AG10803 (cell line): ENCODE measurements around the gene ITPKA.

Experiments
- DNase-seq: peaks from one replicate; pipeline ENCODE4 v3.0.0; 2010; ENCODE audit warnings: low read depth
- H3K4me3 ChIP-seq: 2 replicates; pipeline ENCODE4 v1.5.1; 2011; ENCODE audit warnings: mild to moderate bottlenecking, low read length, control low read depth
- CTCF ChIP-seq: conservative IDR thresholded peaks from 2 replicates; pipeline ENCODE4 v1.5.1; 2011; ENCODE audit warnings: mild to moderate bottlenecking, low read length, control low read depth, inconsistent platforms

The ITPKA gene

DNA sequence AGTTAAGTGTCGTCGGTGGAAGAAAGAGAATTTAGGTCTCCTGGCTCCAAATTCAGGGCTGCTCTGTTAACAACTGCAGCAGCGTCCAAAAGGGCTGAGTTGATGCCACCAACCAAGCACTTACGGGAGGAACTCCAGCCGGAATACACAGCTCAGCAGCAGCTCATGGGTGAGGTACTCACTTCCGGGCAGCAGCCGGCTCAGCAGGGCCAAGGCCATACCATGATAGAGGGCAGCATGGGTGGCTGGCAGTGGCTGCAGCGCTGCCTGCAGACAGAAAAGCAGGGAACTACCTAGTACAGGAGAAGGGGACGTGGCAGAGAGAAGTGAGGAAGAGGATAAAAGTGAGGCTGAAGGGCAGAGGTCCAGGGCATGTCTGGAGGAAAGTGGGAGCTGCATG lies 27.9 kb downstream of the ITPKA start:
- DNase-seq = no peak
- no peak for TF ChIP-seq CTCF
- H3K4me3 ChIP-seq = no peak overlapping the region

DNA sequence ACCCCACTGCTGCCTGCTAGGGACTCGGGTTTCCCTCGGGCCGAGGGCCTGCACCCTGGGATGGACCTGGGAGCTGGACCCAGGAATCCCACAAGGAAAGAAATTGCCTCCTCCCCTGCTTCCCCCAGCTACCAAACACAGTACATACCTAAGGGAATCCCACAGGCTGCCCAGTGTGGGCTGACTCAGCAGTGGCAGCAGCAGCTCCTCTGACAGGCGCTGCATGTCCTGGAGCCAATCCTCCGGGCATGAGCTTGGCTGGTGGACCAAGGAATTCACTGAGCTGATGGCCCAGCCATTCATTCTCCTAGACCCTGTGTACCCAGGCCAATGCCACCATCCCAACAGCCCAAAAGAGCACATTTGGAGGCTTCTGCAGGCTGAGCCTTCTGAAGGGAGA lies 29.4 kb downstream of the ITPKA start:
- no peak overlapping the region for H3K4me3 ChIP-seq
- no peak for TF ChIP-seq CTCF
- no peak for DNase-seq

DNA sequence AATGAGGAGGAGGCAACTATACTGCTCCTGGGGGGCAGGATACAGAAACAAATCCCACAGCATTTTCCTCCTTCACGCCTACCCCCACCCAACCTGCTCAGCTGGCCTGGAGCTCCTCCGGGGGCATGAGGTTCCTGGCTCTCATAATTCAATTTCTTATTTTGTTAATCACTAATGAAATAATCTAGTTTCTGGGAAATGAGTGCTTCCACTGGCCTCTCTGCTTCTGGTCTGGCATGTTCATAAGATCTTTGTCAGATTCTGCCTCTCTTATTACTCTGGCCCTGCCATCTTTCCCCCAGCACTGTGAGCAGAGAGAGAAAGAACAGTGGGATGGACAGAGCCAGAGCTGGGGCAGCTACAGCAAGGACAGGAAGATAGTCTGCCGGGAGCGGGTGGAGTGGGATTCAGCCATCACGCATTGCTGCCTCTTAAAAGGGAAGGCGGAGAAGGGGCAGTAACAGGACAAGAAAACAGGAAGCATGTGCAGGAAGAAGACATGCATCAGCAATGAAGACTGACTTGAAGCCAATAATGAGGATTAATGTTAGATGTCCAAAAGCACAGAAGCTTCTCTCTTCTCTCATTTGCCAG lies 36.8 kb downstream of the ITPKA start:
- no peak overlapping the region for H3K4me3 ChIP-seq
- DNase-seq = no peak
- TF ChIP-seq CTCF = no peak

DNA sequence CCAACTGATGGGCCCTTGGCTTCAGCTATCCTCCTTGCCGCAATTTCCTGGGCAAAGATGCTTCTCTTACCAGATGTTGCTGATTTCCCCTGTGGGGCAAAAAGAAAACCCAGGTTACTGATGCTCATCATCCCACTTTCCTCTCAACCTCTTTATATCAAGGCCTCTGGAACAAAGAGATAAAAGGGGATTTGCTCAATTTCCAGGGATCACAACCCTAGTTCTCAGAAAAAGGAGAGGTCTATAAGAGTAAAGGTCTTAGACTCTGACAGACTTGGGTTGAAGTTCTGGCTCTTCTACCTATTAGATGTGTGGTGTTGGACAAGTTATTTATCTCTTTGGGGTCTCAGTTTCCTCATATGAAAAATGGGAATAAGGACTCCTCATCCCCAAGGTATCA lies 41.9 kb downstream of the ITPKA start:
- H3K4me3 ChIP-seq = no peak overlapping the region
- DNase-seq = no peak
- TF ChIP-seq CTCF = no peak

- DNase-seq = no peak
- H3K4me3 ChIP-seq = no peak overlapping the region
These were observed 43.2 kb downstream of the ITPKA start for GRCh38 chr15:41536866-41537265.

GRCh38 chr15:41543521-41543870 lies 49.8 kb downstream of the ITPKA start:
- no peak for DNase-seq
- no peak for TF ChIP-seq CTCF
- peak overlapping the region; percentile 97 for H3K4me3 ChIP-seq

More at GRCh38 chr15:41536866-41537265, 43.2 kb downstream of the ITPKA start:
- no peak for TF ChIP-seq CTCF

- peak overlapping the region; percentile 20; the same call in 1 of the 2 replicates for H3K4me3 ChIP-seq
- DNase-seq = peak; percentile 93
These were observed 51.0 kb downstream of the ITPKA start for GRCh38 chr15:41544650-41545015.

More at GRCh38 chr15:41544650-41545015, 51.0 kb downstream of the ITPKA start:
- TF ChIP-seq CTCF = no peak
